Measurements from ENCODE around the gene USP11.

The USP11 gene

GRCh38 chrX:47202316-47202715 is 30.5 kb upstream of the USP11 start:
- FAIRE-seq (no peak), DNase-seq (ENCODE audit: insufficient read length, low spot score) (no peak)

- DNase-seq (ENCODE audit: insufficient read length, low spot score) = no peak
- FAIRE-seq = no peak
Observed at GRCh38 chrX:47202877-47203276, 29.9 kb upstream of the USP11 start.

GRCh38 chrX:47204970-47205369 is 27.8 kb upstream of the USP11 start:
- FAIRE-seq = no peak

GRCh38 chrX:47206316-47206715 is 26.5 kb upstream of the USP11 start:
- DNase-seq (ENCODE audit: insufficient read length, low spot score) = no peak
- no peak for FAIRE-seq

More at GRCh38 chrX:47204970-47205369, 27.8 kb upstream of the USP11 start:
- no peak for DNase-seq (ENCODE audit: insufficient read length, low spot score)

GRCh38 chrX:47208108-47208507 is 24.7 kb upstream of the USP11 start:
- no peak for DNase-seq (ENCODE audit: insufficient read length, low spot score)
- no peak for FAIRE-seq

GRCh38 chrX:47209508-47210238 is 23.1 kb upstream of the USP11 start:
- DNase-seq (ENCODE audit: insufficient read length, low spot score) = no peak
- no peak for FAIRE-seq

- no peak for DNase-seq (ENCODE audit: insufficient read length, low spot score)
- FAIRE-seq = no peak
Observed at GRCh38 chrX:47210661-47211425, 22.0 kb upstream of the USP11 start.

GRCh38 chrX:47212381-47213293 is 20.2 kb upstream of the USP11 start:
- DNase-seq (ENCODE audit: insufficient read length, low spot score) = no peak
- no peak for FAIRE-seq

- FAIRE-seq (no peak), DNase-seq (ENCODE audit: insufficient read length, low spot score) (no peak)
Observed at GRCh38 chrX:47214435-47215077, 18.3 kb upstream of the USP11 start.

- FAIRE-seq = no peak
- no peak for DNase-seq (ENCODE audit: insufficient read length, low spot score)
Observed at GRCh38 chrX:47215291-47215900, 17.4 kb upstream of the USP11 start.

GRCh38 chrX:47216393-47216925 is 16.4 kb upstream of the USP11 start:
- FAIRE-seq (no peak), DNase-seq (ENCODE audit: insufficient read length, low spot score) (no peak)

GRCh38 chrX:47217121-47217851 is 15.5 kb upstream of the USP11 start:
- FAIRE-seq = no peak
- DNase-seq (ENCODE audit: insufficient read length, low spot score) = no peak

GRCh38 chrX:47217852-47218279 is 14.9 kb upstream of the USP11 start:
- peak; percentile 74 for DNase-seq (ENCODE audit: insufficient read length, low spot score)
- peak; percentile 40 for FAIRE-seq

- no peak for FAIRE-seq
- peak; percentile 69 for DNase-seq (ENCODE audit: insufficient read length, low spot score)
Observed at GRCh38 chrX:47218280-47218919, 14.4 kb upstream of the USP11 start, which contains the start of gene CDK16. TSS of gene CDK16 (plus strand) at chrX:47218681. CDS start at chrX:47223558, 4,877 bp downstream.

- peak; percentile 10 for DNase-seq (ENCODE audit: insufficient read length, low spot score)
- no peak for FAIRE-seq
Observed at GRCh38 chrX:47218920-47219815, 13.6 kb upstream of the USP11 start.

- FAIRE-seq (no peak), DNase-seq (ENCODE audit: insufficient read length, low spot score) (no peak)
Observed at GRCh38 chrX:47221756-47222155, 11.1 kb upstream of the USP11 start.

GRCh38 chrX:47222751-47223350 is 10.0 kb upstream of the USP11 start:
- DNase-seq (ENCODE audit: insufficient read length, low spot score) = no peak
- FAIRE-seq = no peak

Measured in HTR-8/SVneo (cell line).